HG02885 (cell line): ENCODE data around the gene CACNA1C.

Experiments used
- ATAC-seq: cut with Tn5 transposase; IDR thresholded peaks from one replicate; pipeline ENCODE4 v1.9.1; 2021; ENCODE audit warnings: mild to moderate bottlenecking; ENCODE audit not compliant: unreplicated experiment, poor library complexity

CACNA1C gene

DNA sequence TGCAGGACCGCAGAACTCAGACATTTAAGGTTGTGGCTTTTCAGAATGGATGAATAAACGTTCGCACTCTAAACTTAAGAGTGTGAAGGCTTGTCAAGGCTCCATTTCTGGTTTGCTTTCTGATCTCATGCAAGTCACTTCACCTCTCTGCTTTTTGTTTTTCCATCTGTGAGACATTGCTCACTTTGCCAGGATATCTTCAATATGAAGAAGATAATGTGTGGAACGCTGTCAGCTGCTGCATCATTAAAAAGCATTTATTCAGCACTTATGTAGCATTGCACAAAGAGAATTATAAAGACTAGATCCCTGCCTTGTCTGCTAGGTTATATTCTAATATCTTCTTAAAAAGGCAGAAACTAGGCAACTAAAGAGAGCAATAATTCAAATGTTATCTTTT, 172.2 kb downstream of the CACNA1C start:
- no peak for ATAC-seq

DNA sequence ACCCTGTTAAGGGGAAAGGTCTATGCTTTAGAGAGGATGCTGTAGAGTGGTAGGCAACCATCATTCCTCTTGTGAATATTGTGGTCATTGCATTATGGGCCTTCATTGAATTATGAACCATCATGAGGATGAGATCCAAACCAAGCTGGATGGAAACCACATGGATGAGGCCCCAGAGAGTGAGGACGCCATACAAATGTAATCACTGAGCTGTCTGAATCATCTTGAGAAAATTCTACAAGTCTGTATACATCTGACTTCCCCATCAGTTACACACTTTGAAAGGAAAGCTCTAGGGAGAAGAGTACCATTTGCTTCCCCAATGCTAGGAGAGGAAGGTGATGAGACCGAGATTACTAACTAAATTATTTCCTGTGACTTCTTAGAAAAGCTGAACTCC, 172.9 kb downstream of the CACNA1C start:
- no peak for ATAC-seq

DNA sequence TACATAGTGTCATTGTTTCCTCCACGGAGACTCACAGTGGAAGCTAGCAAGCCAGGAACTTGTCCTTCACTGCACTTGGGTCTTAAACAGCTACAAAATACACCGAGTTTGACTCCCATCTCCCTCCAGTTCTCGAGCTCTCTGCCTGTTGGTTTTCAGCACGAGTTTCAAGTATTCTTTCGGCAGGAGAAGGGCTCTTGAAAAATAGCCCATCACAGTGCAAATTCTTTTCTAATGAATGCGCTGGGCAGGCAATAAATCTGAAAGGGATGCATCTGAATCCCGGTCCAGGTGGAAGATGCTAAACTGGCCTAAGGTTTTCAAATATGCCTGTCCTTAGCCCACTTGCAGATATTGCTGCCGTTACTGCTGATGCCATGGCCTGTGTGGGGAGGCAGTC, 173.9 kb downstream of the CACNA1C start:
- no peak for ATAC-seq

DNA sequence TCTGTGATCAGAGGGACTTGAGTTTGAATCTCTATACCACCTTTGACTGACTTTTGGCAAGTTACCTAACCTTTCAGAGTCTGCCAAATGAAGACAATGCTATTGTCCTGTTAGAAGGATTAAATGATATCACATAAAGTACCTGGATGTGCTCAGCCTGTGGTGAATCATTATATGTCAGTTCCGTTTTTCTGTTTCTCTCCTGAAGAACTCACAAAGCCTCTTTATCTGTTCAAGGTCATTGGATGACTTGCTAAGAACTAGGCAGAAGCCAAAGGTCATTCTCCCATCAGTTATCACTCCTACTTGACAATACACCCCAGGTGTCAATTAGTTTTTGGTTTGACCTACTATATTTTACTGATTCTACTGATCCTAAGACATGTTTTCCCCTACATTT, 174.6 kb downstream of the CACNA1C start:
- no peak for ATAC-seq

DNA sequence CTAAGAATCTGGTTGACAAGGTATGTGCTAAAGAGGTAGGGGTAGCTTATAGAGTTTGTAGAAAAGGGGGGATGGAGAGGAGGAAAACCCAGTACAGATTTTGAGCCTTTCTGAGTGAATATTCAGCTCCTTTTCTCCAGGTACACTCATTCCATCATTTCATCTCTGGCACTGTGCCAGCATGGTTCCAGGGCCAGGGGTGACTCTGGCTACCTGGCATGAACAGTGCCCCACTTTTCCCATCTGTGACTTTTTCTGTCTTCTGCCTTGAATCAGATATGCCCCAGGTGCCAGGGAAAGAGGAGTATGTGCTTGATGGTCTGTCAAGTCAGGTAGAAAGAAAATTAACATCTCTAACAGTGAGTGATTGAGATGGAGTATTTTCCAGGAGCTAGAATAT, 175.7 kb downstream of the CACNA1C start:
- no peak for ATAC-seq

DNA sequence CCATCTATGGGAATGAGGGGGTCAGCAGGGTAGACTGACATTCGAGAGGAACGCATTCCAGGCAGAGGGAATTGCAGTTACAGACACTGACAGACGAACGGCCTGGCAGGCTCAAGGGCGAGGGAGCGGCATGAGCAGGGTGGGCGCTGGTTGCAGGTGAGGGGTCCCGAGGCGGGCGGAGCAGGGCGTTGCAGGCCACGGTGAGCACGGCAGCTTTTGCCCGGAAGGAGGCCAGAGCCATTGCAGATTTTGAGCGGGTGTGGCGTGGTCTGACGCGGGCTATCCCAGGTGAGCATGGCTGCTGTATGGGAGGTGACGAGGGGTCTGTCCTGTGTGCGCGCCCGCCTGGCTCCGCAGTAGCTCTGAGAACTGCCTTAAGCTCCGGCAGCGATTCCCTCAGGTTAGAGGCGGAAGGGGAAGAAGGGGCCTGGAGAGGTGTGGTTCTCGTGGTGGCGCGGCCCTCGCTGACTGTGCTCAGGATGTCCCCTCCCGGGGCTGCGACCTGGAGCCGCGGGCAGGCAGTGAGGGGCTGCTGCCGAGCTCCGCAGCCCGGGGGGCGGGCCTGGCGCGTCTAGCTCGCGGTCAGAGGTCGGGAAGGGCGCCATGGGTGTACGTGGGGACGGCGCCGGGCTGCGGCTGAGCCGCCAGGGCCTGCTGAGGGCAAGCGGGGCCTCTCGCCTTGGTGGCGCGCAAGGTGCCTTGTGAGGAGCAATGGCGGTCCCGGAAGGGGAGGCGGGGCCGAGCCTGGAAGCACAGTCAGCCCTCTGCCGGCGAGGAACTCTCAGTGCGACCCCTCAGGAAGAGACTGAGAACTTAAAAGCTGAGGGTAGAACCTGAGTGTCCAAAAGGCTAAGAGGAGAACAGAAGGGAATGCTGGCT, 177.1 kb downstream of the CACNA1C start:
- no peak for ATAC-seq

DNA sequence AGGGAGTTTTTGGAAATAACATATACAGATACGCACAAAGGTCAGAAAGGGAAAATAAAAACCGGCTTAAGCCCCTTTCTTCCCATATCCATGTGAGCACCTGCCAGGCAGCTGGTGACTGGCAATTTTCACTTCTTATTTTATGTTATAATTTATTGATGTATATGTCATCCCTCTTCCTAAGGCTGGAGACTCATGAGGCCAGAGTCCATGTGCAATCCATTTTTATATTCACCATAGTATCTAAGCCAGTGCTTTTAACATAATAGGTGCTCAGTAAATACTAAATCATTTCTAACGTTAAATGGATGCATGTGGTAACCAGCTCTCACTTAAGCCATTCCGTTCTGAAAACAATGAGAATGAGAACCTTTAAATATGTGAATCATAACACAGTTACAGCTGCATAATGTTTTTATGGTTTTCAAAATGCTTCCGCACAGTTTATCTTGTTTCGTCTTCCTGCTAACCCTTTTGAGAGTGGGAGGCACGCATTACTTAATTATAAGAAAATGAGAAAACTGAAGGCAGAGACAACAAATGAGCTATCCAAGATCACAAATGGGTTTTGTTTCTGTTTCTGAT, 178.3 kb downstream of the CACNA1C start:
- no peak for ATAC-seq

DNA sequence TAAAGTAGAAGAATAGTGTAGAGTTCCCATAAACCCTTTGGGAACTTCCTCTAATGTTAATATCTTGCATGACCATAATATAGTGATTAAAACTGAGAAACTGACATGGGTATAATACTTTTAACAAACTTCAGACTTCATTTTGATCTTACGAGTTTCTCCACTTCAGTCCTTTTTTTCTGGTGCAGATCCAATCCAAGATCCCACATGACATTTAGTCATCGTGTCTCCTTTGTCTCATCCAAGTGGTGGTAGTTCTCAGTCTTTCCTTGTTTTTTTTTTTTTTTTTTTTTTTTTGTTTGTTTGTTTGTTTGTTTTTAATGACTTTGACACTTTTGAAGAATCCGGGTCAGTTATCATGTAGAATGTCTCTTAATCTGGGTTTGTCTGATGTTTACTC, 179.2 kb downstream of the CACNA1C start:
- no peak for ATAC-seq

DNA sequence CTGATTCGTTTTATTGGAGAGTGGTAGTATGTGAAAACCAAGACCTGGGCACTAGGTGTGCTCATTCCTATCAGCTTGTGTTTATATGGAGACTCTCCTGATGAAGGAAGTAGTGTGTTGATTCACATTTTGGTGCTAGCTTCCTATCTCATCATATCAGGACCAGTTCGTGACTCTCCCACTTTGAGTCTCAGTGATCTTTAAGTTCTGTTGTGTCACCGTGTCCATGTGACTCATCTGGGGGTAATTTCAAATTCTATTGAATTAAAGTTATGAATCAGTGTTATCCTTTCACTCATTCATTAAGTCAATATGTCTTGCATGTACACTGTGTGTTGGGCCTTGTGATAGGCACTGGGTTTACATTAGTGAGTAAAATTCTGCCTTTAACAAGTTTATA, 180.2 kb downstream of the CACNA1C start:
- ATAC-seq, result no peak

DNA sequence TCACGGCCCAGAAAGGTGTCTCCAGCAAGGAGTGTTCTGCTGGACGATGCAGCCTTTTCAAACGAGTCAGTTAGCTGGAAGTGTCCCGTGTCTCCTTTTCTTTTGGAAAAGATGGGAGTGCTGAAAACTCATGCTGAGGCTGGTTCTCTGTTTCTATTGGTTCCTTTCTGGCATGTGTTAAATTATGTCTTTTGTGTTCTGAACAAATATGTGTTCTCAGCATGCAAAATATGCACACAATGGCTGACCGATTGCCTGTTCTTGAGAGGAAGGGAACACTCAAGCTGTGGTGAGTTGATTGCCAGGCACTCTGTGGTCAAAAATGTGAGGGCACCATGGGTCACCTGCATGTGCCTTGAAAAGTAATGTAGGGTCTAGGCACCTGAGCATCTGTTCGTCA, 181.3 kb downstream of the CACNA1C start:
- ATAC-seq, result no peak

DNA sequence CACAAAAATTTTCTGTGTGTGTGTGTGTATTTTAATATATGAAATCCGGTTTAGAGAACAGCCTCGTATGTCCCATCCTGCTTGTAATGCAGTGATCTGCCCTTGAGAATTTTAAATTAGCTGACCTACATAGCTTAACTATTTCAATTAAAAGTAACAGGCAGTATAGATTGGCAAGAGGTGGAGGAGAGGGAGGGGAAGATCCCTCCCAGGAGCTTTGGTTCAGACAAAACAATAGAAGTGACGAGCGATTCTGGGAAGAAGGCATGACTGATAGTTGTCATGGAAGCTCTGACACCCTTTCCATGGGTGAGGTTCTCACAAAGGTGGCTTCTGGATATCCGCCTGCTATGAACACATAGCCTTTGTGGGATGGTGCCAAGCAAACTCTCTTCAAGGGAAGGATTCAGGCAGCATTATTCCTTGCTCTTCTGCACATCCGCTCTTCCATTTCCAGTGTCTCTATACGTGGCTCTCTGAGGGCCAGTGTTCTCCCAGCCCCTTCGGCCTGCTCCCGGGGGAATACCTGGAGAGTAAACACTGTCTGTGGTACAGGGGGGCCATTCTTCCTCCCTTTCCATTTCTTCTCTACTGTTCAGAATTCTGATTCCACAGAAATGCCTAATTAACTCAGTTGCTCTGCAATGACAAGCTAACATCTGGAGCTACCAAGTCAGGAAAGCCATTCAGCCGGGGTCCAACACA, 182.0 kb downstream of the CACNA1C start:
- ATAC-seq, result no peak

DNA sequence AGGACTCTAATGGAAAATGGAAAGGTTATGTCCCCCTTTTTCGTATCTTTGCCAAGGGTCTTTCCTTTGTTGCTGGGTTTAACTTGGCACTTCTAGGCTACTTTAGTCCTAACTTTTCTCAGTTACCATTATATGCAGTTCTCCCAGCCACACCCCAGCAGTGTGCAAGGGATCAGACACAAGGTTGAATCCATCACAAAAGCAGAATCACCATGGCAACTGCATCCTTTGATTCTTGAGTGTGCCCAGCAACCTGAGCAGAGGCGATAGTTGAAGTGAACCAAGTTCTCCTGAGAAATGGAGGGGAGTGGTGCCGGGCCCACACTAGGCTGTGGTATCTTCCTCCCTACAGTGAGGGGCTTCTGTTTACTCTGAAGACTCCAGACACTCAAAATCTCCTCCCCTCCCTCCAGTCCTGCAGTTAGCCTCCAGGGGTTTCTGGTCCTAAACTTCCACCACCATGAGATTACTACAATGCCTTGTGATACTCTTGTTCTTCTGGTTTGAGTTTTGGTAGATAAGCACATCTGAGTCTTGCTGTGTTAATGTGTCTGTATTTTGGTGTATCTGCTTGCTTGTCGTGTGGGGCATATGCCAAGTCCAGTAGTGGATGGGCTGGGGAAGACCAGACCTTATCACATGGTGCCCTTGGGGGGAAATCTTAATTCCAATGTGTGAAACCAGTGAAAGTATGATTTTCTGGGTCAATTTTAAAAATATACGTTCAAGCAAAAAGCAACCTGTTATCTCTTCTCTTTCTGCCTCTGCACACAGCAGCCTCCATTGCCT, 183.9 kb downstream of the CACNA1C start:
- no peak for ATAC-seq

DNA sequence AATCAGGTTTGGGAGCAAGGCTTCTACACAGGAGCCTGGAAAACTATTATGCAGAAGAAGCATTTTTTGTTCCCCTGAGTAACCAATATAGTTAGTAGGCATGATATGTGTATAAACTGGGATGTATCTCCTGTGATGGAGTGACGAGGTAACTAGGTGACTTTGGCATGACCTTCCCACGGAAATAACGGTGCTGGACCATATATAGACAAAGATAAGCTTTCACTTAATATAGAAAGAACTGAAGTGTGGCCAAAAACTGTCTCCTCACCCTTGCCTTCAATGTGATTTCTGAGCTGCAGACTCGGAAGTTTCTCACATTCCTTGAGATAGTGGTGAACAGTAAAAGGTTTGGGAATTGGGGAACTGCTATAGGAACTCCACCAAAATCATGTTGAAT, 185.3 kb downstream of the CACNA1C start:
- no peak for ATAC-seq

DNA sequence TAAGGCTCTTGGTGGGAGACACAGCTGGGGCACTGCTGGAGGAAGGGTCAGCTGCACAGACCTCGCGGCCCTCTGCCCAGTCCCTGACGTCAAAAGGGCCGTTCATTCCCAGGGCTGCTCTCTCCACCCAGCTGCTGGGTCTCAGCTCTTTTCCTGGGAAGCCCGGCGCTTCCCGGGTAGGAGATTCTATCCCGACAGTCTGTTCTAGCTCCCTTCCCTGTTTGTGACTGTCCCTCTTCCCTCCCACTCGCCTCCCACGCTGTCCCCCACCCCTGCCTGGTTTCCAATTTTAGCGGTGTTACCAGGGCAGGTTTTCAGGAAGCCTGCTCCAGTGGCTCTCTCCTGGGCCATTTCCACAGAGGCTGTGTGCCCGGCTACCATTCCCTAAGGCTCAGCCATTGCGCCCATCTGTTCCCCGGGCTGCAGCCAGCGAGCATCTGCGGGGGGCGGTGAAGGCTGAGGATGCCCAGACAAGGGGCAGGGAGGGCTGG, 186.6 kb downstream of the CACNA1C start:
- ATAC-seq, result no peak

DNA sequence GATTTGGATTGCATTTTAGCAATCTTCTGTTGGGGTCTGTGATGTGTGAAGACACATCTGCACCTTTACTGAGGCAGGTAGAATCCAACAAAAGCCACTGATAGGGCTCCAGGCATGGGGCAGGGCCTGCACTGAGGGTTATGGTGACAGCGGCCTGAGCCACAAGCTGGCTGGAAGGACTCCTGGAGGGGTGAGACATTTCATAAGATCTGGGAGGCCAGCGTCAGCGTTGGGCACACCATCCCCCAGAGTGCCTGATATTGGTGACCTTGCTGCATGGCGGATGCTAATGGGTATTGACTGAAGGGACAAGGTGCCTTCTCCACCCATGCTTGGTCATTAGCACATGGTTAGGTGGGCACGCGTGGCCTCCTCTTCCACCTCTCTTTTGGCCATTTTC, 187.6 kb downstream of the CACNA1C start:
- ATAC-seq, result no peak

DNA sequence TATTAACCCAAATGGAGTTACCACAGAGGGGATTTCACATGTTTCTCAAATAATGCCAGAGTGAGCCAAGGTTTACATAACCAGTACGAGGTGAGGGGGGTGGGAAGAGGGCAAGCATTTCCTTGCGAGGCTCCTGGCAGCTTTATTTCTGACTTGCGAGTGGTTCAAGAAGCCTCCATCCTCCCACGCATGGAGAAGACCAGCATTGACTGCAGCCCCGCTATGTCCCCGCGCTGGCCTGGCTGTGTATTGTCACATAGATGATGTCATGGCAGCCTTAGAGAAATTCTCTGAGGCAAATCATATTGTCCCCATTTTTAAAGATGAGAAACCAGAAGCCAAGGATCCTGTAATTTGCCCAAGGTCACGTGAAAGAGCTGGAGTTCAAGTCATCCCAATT, 188.2 kb downstream of the CACNA1C start:
- no peak for ATAC-seq

DNA sequence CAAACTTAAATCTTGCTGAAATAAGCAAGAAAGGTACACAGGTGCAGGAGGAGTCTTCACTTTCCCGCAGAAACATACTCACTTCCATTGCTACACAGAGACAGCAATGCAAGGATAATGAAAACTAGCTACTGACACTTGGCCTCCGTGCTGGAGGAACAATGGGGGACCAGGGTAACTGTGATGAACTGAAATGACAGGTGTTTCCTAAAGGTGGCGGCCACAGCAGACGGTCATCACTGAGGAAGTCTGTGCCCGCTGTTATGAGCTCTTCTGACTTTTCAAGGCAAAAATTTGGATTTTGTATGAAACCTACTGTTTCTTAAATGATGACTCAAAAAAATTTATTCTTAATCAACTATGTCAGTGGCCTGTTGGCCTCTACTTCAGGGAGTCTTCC, 189.4 kb downstream of the CACNA1C start:
- no peak for ATAC-seq

DNA sequence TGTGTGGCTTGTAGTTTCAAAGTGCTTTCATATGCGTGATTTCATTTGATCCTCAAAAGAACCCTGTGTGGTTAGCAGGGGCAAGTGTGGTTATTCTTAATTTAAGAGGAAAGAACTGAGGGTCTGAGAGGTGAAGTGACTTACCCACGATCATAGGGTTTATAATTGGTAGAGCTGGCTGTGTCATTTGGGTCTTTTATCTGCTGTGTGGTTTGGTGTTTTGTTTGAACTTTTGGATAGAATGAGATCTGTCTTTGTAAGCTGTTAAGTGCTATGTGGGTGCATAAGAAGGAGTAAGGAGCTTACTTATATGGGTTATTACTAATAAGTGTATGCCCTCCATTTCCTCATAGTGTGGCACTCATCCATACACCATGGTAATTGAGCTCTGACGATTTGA, 190.0 kb downstream of the CACNA1C start:
- ATAC-seq, result no peak

DNA sequence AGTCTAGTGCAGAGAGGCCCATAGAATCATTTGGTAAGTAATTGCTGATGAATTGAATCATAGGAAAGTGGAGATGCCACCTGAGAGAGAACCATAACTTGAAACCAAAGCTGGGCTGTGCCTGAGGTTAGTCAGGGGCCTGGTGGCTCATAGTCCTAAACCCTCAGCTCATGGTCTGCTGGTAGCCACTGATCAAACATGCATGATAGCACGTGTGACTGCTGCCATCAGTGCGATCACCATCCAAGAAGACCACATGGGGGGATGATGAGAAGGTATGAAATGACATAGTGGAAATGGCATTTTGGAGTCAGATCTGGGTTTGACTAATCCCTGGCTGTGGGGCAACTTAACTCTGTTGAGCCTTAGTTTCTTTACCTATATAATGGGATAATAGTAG, 190.5 kb downstream of the CACNA1C start:
- no peak for ATAC-seq

DNA sequence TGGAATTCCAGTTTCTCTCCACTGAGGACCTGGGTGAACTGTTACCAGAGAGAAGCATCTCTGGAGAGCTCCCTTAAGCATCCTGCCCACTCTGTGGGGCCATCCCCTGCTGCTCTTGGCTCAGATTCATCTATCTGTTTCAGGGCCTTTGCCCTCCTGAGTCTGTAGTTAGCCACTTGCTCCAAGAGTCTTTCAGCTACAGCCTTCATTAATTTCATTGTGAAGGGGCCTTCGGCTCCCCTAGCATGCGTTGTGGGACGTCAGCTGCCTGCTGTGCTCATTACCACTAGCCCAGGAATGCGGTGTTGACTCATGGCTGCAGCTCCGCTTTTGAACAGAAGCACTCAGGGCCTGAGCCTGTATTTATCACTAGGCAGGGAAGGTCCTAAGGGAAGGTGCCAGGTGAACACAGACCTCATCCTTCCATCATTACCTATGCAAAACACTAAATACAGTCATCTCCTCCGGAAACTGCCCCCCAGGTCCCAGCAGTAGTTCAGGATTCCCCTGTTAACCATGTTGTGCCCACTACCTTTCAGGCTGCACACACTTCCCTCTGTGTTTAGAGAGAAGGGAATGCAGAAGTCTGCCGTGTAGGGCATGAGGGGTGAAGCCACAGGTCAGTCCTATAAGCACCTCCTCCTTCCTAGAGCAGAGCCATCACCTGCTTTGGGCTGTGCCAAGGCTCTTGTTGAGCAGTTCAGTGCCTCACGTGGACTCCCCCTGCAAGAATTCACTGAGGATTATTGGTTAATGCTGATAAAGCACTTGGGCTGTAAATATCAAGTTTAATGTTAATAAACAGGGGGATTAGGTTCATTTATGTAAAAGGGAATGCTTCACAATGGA, 191.4 kb downstream of the CACNA1C start:
- no peak for ATAC-seq
